ENCODE measurements around the gene DNAH17. TPM values are rescaled to one million over a fixed set of nuclear protein-coding genes. Genes with fewer than 3 reads are reported as not detected.

Gene DNAH17
- polyA plus RNA-seq, 1 experiment: not detected

GRCh38 chr17:78448356-78448993 is 128.7 kb downstream of the DNAH17 start:
- ChIA-PET CTCF (interaction anchor here (0.7 kb wide), 1 partner anchor 43 kb away, joined by 3 read pairs; no protein-coding TSS in a partner anchor), POLR2A (no interaction called here)
- Histone ChIP-seq H3K27me3 (ENCODE audit: control insufficient read depth, insufficient read depth, low read length) (no peaks in the 10 kb centered on the region), H3K4me3 (ENCODE audit: low read depth, low read length) (no peak overlapping the region), H3K36me3 (ENCODE audit: control insufficient read depth, insufficient read depth, low read length) (no peaks in the 10 kb centered on the region)
- TF ChIP-seq CTCF (IDR thresholded peaks at IDR 0.05; ENCODE audit: insufficient read depth, low read depth, low read length): peak; percentile 20; the same call in 1 of the 2 replicates
- no peak for DNase-seq (ENCODE audit: low read depth)

GRCh38 chr17:78446833-78447232 is 130.4 kb downstream of the DNAH17 start:
- POLR2A ChIA-PET: interaction anchor here (0.6 kb wide), 1 partner anchor 79 kb away, joined by 4 read pairs; no protein-coding TSS in a partner anchor
- TF ChIP-seq CTCF (IDR thresholded peaks at IDR 0.05; ENCODE audit: insufficient read depth, low read depth, low read length): no peak
- Histone ChIP-seq H3K27me3 (ENCODE audit: control insufficient read depth, insufficient read depth, low read length) (no peaks in the 10 kb centered on the region; the same call in 1 of the 2 replicates), H3K4me3 (ENCODE audit: low read depth, low read length) (no peak overlapping the region), H3K36me3 (ENCODE audit: control insufficient read depth, insufficient read depth, low read length) (no peaks in the 10 kb centered on the region)
- DNase-seq (ENCODE audit: low read depth): no peak
- CTCF ChIA-PET: interaction anchor here (2.2 kb wide), 1 partner anchor 10 kb away, joined by 6 read pairs; no protein-coding TSS in a partner anchor

GRCh38 chr17:78444392-78444791 is 132.8 kb downstream of the DNAH17 start:
- Histone ChIP-seq H3K27me3 (ENCODE audit: control insufficient read depth, insufficient read depth, low read length) (no peaks in the 10 kb centered on the region; the same call in 1 of the 2 replicates), H3K4me3 (ENCODE audit: low read depth, low read length) (no peak overlapping the region), H3K36me3 (ENCODE audit: control insufficient read depth, insufficient read depth, low read length) (no peaks in the 10 kb centered on the region)
- ChIA-PET POLR2A (no interaction called here), CTCF (interaction anchor here (1.2 kb wide), 1 partner anchor 15 kb away, joined by 3 read pairs; no protein-coding TSS in a partner anchor)
- DNase-seq (ENCODE audit: low read depth): no peak
- TF ChIP-seq CTCF (IDR thresholded peaks at IDR 0.05; ENCODE audit: insufficient read depth, low read depth, low read length): no peak

GRCh38 chr17:78442648-78443218 is 134.5 kb downstream of the DNAH17 start:
- POLR2A ChIA-PET: no interaction called here
- H3K4me3 ChIP-seq (ENCODE audit: low read depth, low read length): no peak overlapping the region
- no peak for DNase-seq (ENCODE audit: low read depth)
- H3K36me3 ChIP-seq (ENCODE audit: control insufficient read depth, insufficient read depth, low read length): no peaks in the 10 kb centered on the region
- CTCF ChIA-PET: interaction anchor here (0.6 kb wide), 1 partner anchor 31 kb away, joined by 3 read pairs; no protein-coding TSS in a partner anchor
- no peak for TF ChIP-seq CTCF (IDR thresholded peaks at IDR 0.05; ENCODE audit: insufficient read depth, low read depth, low read length)
- no peaks in the 10 kb centered on the region; the same call in 1 of the 2 replicates for H3K27me3 ChIP-seq (ENCODE audit: control insufficient read depth, insufficient read depth, low read length)

GRCh38 chr17:78441271-78441971 is 135.8 kb downstream of the DNAH17 start:
- Histone ChIP-seq H3K27me3 (ENCODE audit: control insufficient read depth, insufficient read depth, low read length) (peaks cover 3% of the 10 kb centered on the region), H3K36me3 (ENCODE audit: control insufficient read depth, insufficient read depth, low read length) (no peaks in the 10 kb centered on the region), H3K4me3 (ENCODE audit: low read depth, low read length) (no peak overlapping the region)
- TF ChIP-seq CTCF (IDR thresholded peaks at IDR 0.05; ENCODE audit: insufficient read depth, low read depth, low read length): no peak
- ChIA-PET CTCF (no interaction called here), POLR2A (no interaction called here)
- DNase-seq (ENCODE audit: low read depth): no peak
